HG03196 (cell line): Measurements from ENCODE around the gene OR6K3.
"Not testable (repeated sequence)": the region's sequence is repeated elsewhere in the genome, so short reads cannot be mapped to it uniquely, and the experiment has no call there.

Experiments used
- ATAC-seq: cut with Tn5 transposase; IDR thresholded peaks from one replicate; pipeline ENCODE4 v1.9.1; 2021; ENCODE audit not compliant: unreplicated experiment

OR6K3 gene

DNA sequence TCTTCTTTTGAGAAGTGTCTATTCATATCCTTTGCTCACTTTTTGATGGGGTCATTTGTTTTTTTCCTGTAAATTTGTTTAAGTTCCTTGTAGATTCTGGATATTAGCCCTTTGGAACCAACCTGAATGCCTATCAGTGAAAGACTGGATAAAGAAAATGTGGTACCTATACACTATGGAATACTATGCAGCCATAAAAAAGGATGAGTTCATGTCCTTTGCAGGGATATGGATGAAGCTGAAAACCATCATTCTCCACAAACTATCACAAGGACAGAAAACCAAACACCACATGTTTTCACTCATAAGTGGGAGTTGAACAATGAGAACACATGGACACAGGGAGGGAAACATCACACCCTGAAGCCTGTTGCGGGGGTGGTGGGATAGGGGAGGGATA lies 32.2 kb downstream of the OR6K3 start:
- not testable (repeated sequence) for ATAC-seq

DNA sequence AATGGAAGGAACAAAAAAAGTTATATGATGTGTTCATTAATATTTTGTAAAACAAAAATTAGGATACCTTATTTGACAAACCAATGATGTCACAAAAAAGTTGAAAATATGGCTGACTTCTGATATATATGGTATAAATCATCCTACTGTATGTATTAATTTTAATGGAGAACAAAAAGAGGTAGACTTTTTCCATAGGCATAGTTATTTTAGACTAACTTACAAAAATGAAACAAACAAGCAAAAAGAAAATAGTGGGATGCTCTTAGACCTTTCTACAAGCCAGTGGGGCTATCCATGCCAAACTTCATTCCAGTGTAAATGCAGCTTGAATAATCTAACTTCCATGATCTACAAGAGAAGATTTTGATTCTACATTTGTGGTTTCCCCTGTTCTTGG lies 33.5 kb downstream of the OR6K3 start:
- ATAC-seq: no peak

DNA sequence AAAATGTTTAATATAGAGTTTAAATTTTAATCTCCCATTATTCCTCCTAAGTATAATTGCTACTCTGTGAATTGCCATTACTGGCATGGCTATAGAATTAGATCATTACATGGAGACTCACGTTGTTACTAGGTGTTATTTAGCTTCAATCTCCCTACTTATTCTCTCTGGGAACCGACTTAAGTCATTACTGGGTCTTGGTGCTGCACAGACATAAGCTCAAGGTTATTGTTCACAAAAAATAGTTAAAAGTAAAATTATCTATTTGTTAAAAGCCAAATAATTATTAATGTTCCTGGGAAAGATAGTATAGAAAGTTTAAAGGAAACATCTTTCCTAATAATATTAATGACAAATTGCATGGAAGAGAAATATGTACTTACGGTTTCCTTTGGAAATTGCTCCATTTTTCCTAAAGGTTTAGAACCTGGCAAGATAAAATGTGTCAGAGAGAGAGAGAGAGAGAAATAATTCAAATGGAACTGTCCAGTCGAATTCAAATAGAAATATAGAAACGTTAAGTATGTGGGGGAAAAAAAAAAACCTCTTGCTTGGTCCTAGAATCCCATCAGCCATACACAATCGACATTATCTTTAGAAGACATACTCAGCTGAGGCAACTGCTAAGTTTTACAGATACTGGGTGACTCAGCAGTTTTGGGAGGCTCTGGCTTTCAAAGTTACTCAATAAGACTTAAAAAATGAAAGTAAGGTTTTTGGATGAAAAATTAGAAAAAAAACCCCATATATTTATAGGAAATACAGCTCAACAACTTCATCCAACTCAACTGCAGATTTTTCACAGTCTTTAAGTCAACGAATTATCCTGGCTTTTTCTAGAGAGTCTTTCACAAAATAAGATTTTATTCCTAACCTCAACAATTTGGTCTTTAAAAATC lies 34.2 kb downstream of the OR6K3 start, which contains the start of gene SPTA1:
Gene SPTA1, minus strand, starts transcription at position 605 of the 899 bp plus-strand sequence. Its CDS starts 198 bp downstream, at position 407.
- no peak for ATAC-seq

DNA sequence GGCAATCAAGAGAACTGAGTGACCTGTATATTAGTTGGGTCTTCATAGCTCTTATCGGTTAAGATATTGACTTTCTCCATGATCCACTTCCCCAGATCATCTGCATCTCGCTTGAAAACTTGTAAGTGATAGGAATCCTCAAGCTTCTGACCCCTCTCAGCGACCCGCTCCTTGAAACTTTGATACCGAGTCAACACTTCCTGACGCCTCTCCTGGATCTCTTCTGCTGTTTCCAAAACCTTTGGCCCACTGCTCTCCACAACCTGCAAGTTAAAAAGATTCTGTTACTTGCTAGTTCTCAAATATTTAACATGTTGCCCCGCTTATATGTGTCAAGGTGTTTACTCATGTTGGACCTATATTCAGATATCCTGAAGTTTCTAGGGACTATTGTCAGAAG lies 35.4 kb downstream of the OR6K3 start:
- no peak for ATAC-seq

DNA sequence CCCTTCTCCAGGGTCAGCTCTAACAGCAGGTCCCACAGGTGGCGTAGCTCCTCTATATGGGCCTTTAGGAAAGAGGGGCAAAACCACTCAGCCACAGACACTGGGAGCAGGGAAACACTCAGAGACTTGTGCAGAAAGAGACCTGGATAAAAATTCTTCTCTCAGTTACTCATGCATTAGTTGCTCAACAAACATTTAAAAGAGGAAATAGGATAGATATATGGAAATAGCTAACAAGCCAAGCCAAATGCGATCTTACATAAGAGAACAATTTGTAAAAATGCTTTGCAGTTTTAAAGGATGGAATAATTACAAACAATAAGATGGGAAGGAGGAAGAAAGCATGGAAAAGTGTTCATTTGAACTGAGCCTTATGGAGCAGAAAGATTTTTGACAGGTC lies 38.9 kb downstream of the OR6K3 start:
- ATAC-seq: no peak

DNA sequence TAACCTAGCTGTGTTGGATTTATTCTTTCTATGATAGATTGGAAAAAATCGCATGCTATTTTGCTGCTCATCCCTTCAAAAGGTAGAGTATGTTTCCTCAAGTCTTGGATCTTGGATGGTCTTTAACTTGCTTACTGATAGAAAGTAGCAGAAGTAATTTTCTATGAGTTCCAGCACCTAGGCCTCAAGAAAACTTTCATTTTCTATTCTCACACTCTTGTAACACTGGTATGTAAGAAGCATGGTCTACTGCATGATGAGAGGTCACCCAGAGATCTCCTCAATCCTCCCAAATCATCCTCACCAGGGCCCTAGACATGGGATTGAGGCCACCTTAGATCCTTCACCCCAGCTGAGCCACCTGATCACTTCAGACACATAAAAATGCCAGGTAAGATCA lies 41.2 kb downstream of the OR6K3 start:
- ATAC-seq: no peak

DNA sequence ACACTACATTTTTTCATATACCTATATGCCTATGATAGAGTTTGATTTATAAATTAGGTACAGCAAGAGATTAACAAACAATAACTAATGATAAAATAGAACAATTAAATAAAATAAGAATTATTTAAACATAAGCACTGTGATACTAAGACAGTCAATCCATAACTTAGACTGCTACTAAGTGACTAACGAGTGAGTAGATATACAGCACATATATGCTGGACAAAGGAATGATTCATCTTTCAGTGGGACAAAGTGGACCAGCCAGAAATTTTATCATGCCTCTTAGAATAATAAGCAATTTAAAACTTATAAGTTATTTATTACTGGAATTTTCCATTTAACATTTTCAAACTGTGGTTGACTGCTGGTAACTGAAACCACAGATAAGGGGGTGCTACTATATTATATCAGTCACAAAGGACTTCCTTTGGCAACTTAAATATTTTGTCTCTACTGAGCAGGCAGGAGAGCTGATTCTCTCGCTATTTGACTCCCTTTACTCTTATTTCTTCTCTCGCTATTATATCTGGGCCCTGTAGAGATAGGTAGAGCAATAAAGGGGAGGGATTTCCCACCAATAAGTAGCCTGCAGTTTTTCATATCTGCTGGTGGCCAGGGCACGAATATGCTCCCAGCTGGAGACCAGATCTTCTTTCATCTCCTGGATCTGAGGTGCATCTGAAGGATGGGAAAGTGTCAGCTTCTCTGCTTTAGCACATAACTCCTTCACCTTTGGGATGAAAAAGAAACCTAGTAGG lies 44.8 kb downstream of the OR6K3 start:
- no peak for ATAC-seq

DNA sequence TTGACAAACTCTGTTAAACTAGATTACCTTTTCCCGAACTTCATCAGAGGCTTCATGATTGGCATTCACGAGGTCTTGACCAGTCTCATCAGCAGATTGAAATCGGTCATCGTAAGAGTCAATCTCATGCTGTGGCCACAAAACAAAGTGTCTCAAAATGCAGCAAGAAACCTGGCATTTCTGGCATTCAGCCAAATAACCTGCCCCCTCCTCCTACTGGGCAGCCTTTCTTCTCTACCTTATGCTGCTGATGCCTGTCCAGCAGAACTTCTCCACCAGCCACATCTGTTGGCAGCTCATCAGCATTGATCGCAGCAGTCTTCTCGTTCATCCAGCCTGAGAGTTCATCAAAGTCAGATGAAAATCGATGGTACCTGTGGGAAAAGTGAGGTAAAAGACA lies 46.2 kb downstream of the OR6K3 start:
- no peak for ATAC-seq
